Measurements from ENCODE around the gene ZBTB39. TPM values are rescaled to one million over a fixed set of nuclear protein-coding genes. Genes with fewer than 3 reads are reported as not detected.
"Not testable (repeated sequence)": the region's sequence is repeated elsewhere in the genome, so short reads cannot be mapped to it uniquely, and the experiment has no call there.

ZBTB39 gene
- total and polyA plus RNA-seq, 2 donors (not counting 1 experiment from before 2014, with no cell fraction given): 5.4 to 13.9 TPM

DNA sequence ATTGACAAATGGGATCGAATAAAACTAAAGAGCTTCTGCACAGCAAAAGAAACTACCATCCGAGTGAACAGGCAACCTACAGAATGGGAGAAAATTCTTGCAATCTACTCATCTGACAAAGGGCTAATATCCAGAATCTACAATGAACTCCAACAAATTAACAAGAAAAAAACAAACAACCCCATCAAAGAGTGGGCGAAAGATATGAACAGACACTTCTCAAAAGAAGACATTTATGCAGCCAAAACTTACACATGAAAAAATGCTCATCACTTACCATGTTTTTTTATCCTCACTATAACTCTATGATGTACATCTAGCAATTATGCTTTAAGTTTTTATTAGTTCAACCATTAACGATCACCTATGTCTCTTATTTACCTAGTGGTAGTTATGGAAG is 47.6 kb upstream of the ZBTB39 start:
- H3K4me1 ChIP-seq (ENCODE audit: control insufficient read depth in 2 of 2, insufficient read depth in 2 of 2, low read length in 2 of 2): peaks cover 22 to 27% of the 10 kb centered on the region in 2 donors
- H4K20me1 ChIP-seq (ENCODE audit: control insufficient read depth, insufficient read depth, low read length, poor library complexity, severe bottlenecking); H3K4me3 Mint-ChIP-seq; ATAC-seq (ENCODE audit: low read depth); H3K9me3 Mint-ChIP-seq (ENCODE audit: insufficient read depth); H3K27ac Mint-ChIP-seq; DNase-seq; H3K27me3 ChIP-seq (replicated peaks in 1 of 4; ENCODE audit: control extremely low read depth in 1 of 4, control insufficient read depth in 3 of 4, insufficient read depth in 4 of 4, low read length in 3 of 4); intact Hi-C loops (cut with micrococcal nuclease); H3K79me2 ChIP-seq (ENCODE audit: control insufficient read depth, insufficient read depth, low read length); H3K27me3 Mint-ChIP-seq; H3K36me3 ChIP-seq (replicated peaks in 1 of 2; ENCODE audit: control extremely low read depth in 1 of 2, control insufficient read depth in 1 of 2, extremely low read depth in 1 of 2, insufficient read depth in 2 of 2, low read length in 1 of 2); CTCF ChIA-PET; POLR2A ChIA-PET; H3K4me3 ChIP-seq (ENCODE audit: control extremely low read depth in 1 of 5, extremely low read depth in 1 of 5, insufficient read depth in 1 of 5, low read depth in 2 of 5, low read length in 4 of 5); H3K4me2 ChIP-seq (replicated peaks; ENCODE audit: low read depth, low read length, poor library complexity, severe bottlenecking); H2AFZ ChIP-seq (ENCODE audit: insufficient read depth, low read depth, low read length, poor library complexity, severe bottlenecking); H3K27ac ChIP-seq (ENCODE audit: low read length in 2 of 2); H3K9ac ChIP-seq (ENCODE audit: low read length); H3K9me3 ChIP-seq (ENCODE audit: control extremely low read depth in 1 of 3, control insufficient read depth in 2 of 3, insufficient read depth in 1 of 3, low read length in 2 of 3): not testable (repeated sequence)
- peaks cover 34% of the 10 kb centered on the region for H3K4me1 Mint-ChIP-seq
- WGBS (ENCODE audit: insufficient coverage): 94% methylated on average over 2 of the region's 4 CpGs

GRCh38 chr12:57053146-57053545 is 46.8 kb upstream of the ZBTB39 start:
- H4K20me1 ChIP-seq (ENCODE audit: control insufficient read depth, insufficient read depth, low read length, poor library complexity, severe bottlenecking); H2AFZ ChIP-seq (ENCODE audit: insufficient read depth, low read depth, low read length, poor library complexity, severe bottlenecking); H3K27me3 Mint-ChIP-seq; H3K4me3 Mint-ChIP-seq; H3K36me3 ChIP-seq (replicated peaks in 1 of 2; ENCODE audit: control extremely low read depth in 1 of 2, control insufficient read depth in 1 of 2, extremely low read depth in 1 of 2, insufficient read depth in 2 of 2, low read length in 1 of 2); CTCF ChIA-PET; intact Hi-C loops (cut with micrococcal nuclease); DNase-seq; H3K27ac ChIP-seq (ENCODE audit: low read length in 2 of 2); H3K9me3 ChIP-seq (ENCODE audit: control extremely low read depth in 1 of 3, control insufficient read depth in 2 of 3, insufficient read depth in 1 of 3, low read length in 2 of 3); H3K79me2 ChIP-seq (ENCODE audit: control insufficient read depth, insufficient read depth, low read length); H3K4me2 ChIP-seq (replicated peaks; ENCODE audit: low read depth, low read length, poor library complexity, severe bottlenecking); H3K9me3 Mint-ChIP-seq (ENCODE audit: insufficient read depth); H3K9ac ChIP-seq (ENCODE audit: low read length); POLR2A ChIA-PET; H3K27ac Mint-ChIP-seq; ATAC-seq (ENCODE audit: low read depth); H3K4me3 ChIP-seq (ENCODE audit: control extremely low read depth in 1 of 5, extremely low read depth in 1 of 5, insufficient read depth in 1 of 5, low read depth in 2 of 5, low read length in 4 of 5); H3K27me3 ChIP-seq (replicated peaks in 1 of 4; ENCODE audit: control extremely low read depth in 1 of 4, control insufficient read depth in 3 of 4, insufficient read depth in 4 of 4, low read length in 3 of 4): not testable (repeated sequence)
- no CpG with 5 or more reads among the region's 4 CpGs for WGBS (ENCODE audit: insufficient coverage)
- peaks cover 28% of the 10 kb centered on the region for H3K4me1 Mint-ChIP-seq
- peaks cover 14 to 22% of the 10 kb centered on the region in 2 donors for H3K4me1 ChIP-seq (ENCODE audit: control insufficient read depth in 2 of 2, insufficient read depth in 2 of 2, low read length in 2 of 2)

Data from B cell (primary cell).